Urinary bladder (tissue), 4 donors: ENCODE data around the gene MCOLN1. TPM values are rescaled to one million over a fixed set of nuclear protein-coding genes. Genes with fewer than 3 reads are reported as not detected.

ENCODE experiments used
- DNase-seq: peaks from one replicate; pipeline ENCODE4 v3.0.0-alpha.2; 2015; ENCODE audit errors: extremely low spot score
- H3K27ac ChIP-seq: one replicate; pipeline ENCODE4 v1.5.1; 2013; ENCODE audit warnings: low read depth, mild to moderate bottlenecking, moderate library complexity
- H3K36me3 ChIP-seq: one replicate; pipeline ENCODE4 v1.6.1; 2013; ENCODE audit warnings: mild to moderate bottlenecking, moderate library complexity; ENCODE audit not compliant: insufficient read depth
- H3K4me1 ChIP-seq: one replicate; pipeline ENCODE4 v1.6.1; 2013; ENCODE audit warnings: mild to moderate bottlenecking, moderate library complexity; ENCODE audit not compliant: insufficient read depth
- H3K4me3 ChIP-seq: one replicate; pipeline ENCODE4 v1.5.1; 2013; ENCODE audit warnings: low read depth, low read length
- WGBS: extraction: QIAGEN DNeasy Blood & Tissue Kit; methylation state at CpG from one replicate; pipeline ENCODE4 v1.1.7; 2013; 5-methylcytosine and 5-hydroxymethylcytosine counted together
- polyA plus RNA-seq: library from polyadenylated mRNA; stranded (reverse); fragments of 200-250 nt; gene quantifications from one replicate; pipeline ENCODE4 v1.2.3, GENCODE V29; 2013
- total RNA-seq: library from RNA; depleted of rRNA; stranded (reverse); fragments of >200 nt; gene quantifications from one replicate; pipeline ENCODE4 v1.2.3, GENCODE V29; 2014
- donor health status: healthy with polysubstance abuse.
- donor health status: healthy.

MCOLN1 gene
- total and polyA plus RNA-seq, 2 donors = 6.9 to 35.5 TPM

GRCh38 chr19:7550169-7550770 is 27.8 kb downstream of the MCOLN1 start:
- no peak for DNase-seq
- H3K27ac ChIP-seq = no peak overlapping the region
- no peak overlapping the region for H3K4me3 ChIP-seq
- no peaks in the 10 kb centered on the region for H3K4me1 ChIP-seq
- peaks cover 8% of the 10 kb centered on the region for H3K36me3 ChIP-seq
- 94% methylated on average over 41 of the region's 41 CpGs for WGBS

- no peak overlapping the region for H3K27ac ChIP-seq
- no peak overlapping the region for H3K4me3 ChIP-seq
- 25% methylated on average over 51 of the region's 51 CpGs for WGBS
- H3K4me1 ChIP-seq = no peaks in the 10 kb centered on the region
- peaks cover 8% of the 10 kb centered on the region for H3K36me3 ChIP-seq
- DNase-seq = peak; percentile 78
Observed at GRCh38 chr19:7550987-7551761, 28.8 kb downstream of the MCOLN1 start.

- H3K4me1 ChIP-seq = no peaks in the 10 kb centered on the region
- H3K4me3 ChIP-seq = no peak overlapping the region
- peaks cover 13% of the 10 kb centered on the region for H3K36me3 ChIP-seq
- 76% methylated on average over 2 of the region's 2 CpGs for WGBS
- H3K27ac ChIP-seq = no peak overlapping the region
- no peak for DNase-seq
Observed at GRCh38 chr19:7552781-7553180, 30.4 kb downstream of the MCOLN1 start.

- peaks cover 18% of the 10 kb centered on the region for H3K36me3 ChIP-seq
- no peak overlapping the region for H3K4me3 ChIP-seq
- H3K27ac ChIP-seq = no peak overlapping the region
- H3K4me1 ChIP-seq = no peaks in the 10 kb centered on the region
- DNase-seq = no peak
- 90% methylated on average over 28 of the region's 28 CpGs for WGBS
Observed at GRCh38 chr19:7554565-7554964, 32.1 kb downstream of the MCOLN1 start.

- Histone ChIP-seq H3K4me3 (no peak overlapping the region), H3K27ac (no peak overlapping the region), H3K4me1 (no peaks in the 10 kb centered on the region), H3K36me3 (peaks cover 15% of the 10 kb centered on the region)
- WGBS = 68% methylated on average over 62 of the region's 62 CpGs
- DNase-seq = no peak
Observed at GRCh38 chr19:7554990-7555864, 32.8 kb downstream of the MCOLN1 start.

GRCh38 chr19:7556696-7557315 is 34.4 kb downstream of the MCOLN1 start:
- no peak overlapping the region for H3K27ac ChIP-seq
- no peaks in the 10 kb centered on the region for H3K4me1 ChIP-seq
- no peak overlapping the region for H3K4me3 ChIP-seq
- H3K36me3 ChIP-seq = peaks cover 17% of the 10 kb centered on the region
- no peak for DNase-seq
- WGBS = 95% methylated on average over 54 of the region's 54 CpGs

GRCh38 chr19:7558667-7559066 is 36.2 kb downstream of the MCOLN1 start:
- WGBS = 93% methylated on average over 18 of the region's 18 CpGs
- no peaks in the 10 kb centered on the region for H3K4me1 ChIP-seq
- no peak overlapping the region for H3K27ac ChIP-seq
- no peak overlapping the region for H3K4me3 ChIP-seq
- DNase-seq = no peak
- peaks cover 17% of the 10 kb centered on the region for H3K36me3 ChIP-seq

GRCh38 chr19:7559102-7559501 is 36.7 kb downstream of the MCOLN1 start:
- WGBS = 61% methylated on average over 4 of the region's 4 CpGs
- Histone ChIP-seq H3K27ac (no peak overlapping the region), H3K4me3 (no peak overlapping the region), H3K36me3 (peaks cover 17% of the 10 kb centered on the region), H3K4me1 (no peaks in the 10 kb centered on the region)
- no peak for DNase-seq

- Histone ChIP-seq H3K4me3 (no peak overlapping the region), H3K4me1 (no peaks in the 10 kb centered on the region), H3K27ac (no peak overlapping the region), H3K36me3 (peaks cover 12% of the 10 kb centered on the region)
- WGBS = 94% methylated on average over 2 of the region's 2 CpGs
- no peak for DNase-seq
Observed at GRCh38 chr19:7560255-7560654, 37.8 kb downstream of the MCOLN1 start.

GRCh38 chr19:7561325-7561724 is 38.9 kb downstream of the MCOLN1 start:
- Histone ChIP-seq H3K36me3 (peaks cover 12% of the 10 kb centered on the region), H3K27ac (no peak overlapping the region), H3K4me1 (no peaks in the 10 kb centered on the region), H3K4me3 (no peak overlapping the region)
- 86% methylated on average over 17 of the region's 17 CpGs for WGBS
- no peak for DNase-seq

- no peak overlapping the region for H3K27ac ChIP-seq
- H3K4me1 ChIP-seq = no peaks in the 10 kb centered on the region
- peaks cover 7% of the 10 kb centered on the region for H3K36me3 ChIP-seq
- no peak for DNase-seq
- 51% methylated on average over 16 of the region's 16 CpGs for WGBS
- H3K4me3 ChIP-seq = no peak overlapping the region
Observed at GRCh38 chr19:7562646-7563393, 40.4 kb downstream of the MCOLN1 start.

GRCh38 chr19:7564866-7565265 is 42.4 kb downstream of the MCOLN1 start:
- Histone ChIP-seq H3K27ac (no peak overlapping the region), H3K4me3 (no peak overlapping the region), H3K36me3 (peaks cover 3% of the 10 kb centered on the region), H3K4me1 (no peaks in the 10 kb centered on the region)
- no peak for DNase-seq
- 92% methylated on average over 4 of the region's 4 CpGs for WGBS

- no peaks in the 10 kb centered on the region for H3K4me1 ChIP-seq
- H3K4me3 ChIP-seq = no peak overlapping the region
- no peak overlapping the region for H3K27ac ChIP-seq
- H3K36me3 ChIP-seq = peaks cover 3% of the 10 kb centered on the region
- no peak for DNase-seq
- WGBS = 90% methylated on average over 5 of the region's 5 CpGs
Observed at GRCh38 chr19:7565332-7565731, 42.9 kb downstream of the MCOLN1 start.
